Transverse colon (tissue), 4 donors: ENCODE results near the gene ELAPOR1.

Experiments
- EP300 ChIP-seq: sonication (generic); formaldehyde crosslinking; IDR thresholded peaks from one replicate; pipeline ENCODE4 v1.6.1; 2017; ENCODE audit warnings: antibody characterized with exemption, low read depth
- POLR2A ChIP-seq: fragments of 450-650 bp; IDR thresholded peaks from one replicate; pipeline ENCODE4 v1.6.1; 2016; ENCODE audit warnings: antibody characterized with exemption, mild to moderate bottlenecking, moderate library complexity
- POLR2AphosphoS5 ChIP-seq, 3 donors: sonication (generic); formaldehyde crosslinking; IDR thresholded peaks; one replicate each; pipeline ENCODE4 v1.6.1; 2016; ENCODE audit warnings: antibody characterized with exemption in 3 of 3
- TF ChIP-seq, protein P1 (sequence below), 5 experiments: fragments of 200-600 bp in 3 of 5; fragments of 450-650 bp in 2 of 5; sonication (generic) in 3 of 5; IDR thresholded peaks; 1 replicate in 2 of 5; 2 replicates in 3 of 5; pipeline ENCODE4 v1.5.1; 2016 to 2017; ENCODE audit warnings: antibody characterized with exemption in 5 of 5, inconsistent platforms in 3 of 5, mild to moderate bottlenecking in 2 of 5, moderate library complexity in 1 of 5

DNA sequence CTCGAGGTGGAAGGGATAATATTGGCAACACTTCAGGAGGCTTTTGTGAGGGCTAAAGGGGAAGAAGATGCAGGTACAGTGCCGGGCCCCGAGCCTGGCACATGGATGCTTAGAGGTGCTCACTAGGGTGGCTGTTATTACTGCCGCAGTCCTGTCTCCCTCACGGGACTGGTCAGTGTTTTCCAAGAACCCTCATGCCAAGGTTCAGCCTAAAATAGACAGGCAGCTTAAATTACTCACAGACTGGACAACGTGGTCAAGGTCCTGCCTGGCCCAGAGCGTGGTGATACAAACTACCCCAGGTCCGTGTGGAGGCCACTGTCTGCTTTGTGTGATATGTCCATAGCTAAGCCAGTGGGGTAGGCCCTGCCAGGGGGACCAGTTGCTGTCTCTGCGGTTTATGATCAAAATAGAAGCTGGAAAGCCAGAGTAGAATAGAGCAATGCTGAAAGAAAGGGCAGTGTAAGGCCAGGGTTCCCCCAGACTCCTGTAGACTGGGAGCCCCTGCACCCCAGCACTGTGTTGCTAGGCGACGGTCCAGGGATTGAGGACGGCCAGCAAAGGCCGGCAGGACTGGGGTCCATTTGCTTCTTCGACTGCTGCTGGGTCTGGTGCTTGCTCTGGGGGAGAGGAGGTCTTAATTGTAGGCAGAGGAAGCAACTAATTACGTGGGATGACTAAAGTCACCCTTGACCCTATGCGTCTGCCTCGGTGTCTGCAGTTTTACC is 36.1 kb downstream of the ELAPOR1 start:
- TF ChIP-seq, protein P1, sequence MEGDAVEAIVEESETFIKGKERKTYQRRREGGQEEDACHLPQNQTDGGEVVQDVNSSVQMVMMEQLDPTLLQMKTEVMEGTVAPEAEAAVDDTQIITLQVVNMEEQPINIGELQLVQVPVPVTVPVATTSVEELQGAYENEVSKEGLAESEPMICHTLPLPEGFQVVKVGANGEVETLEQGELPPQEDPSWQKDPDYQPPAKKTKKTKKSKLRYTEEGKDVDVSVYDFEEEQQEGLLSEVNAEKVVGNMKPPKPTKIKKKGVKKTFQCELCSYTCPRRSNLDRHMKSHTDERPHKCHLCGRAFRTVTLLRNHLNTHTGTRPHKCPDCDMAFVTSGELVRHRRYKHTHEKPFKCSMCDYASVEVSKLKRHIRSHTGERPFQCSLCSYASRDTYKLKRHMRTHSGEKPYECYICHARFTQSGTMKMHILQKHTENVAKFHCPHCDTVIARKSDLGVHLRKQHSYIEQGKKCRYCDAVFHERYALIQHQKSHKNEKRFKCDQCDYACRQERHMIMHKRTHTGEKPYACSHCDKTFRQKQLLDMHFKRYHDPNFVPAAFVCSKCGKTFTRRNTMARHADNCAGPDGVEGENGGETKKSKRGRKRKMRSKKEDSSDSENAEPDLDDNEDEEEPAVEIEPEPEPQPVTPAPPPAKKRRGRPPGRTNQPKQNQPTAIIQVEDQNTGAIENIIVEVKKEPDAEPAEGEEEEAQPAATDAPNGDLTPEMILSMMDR (IDR thresholded peaks at IDR 0.05) = no peak
- TF ChIP-seq POLR2A (no peak), POLR2AphosphoS5 (IDR thresholded peaks at IDR 0.05) (no peak), EP300 (no peak)
